ENCODE results near the gene KLK8. TPM values are rescaled to one million over a fixed set of nuclear protein-coding genes. Genes with fewer than 3 reads are reported as not detected.

The KLK8 gene
- total RNA-seq, 4 donors from 2014 or later: not detected

DNA sequence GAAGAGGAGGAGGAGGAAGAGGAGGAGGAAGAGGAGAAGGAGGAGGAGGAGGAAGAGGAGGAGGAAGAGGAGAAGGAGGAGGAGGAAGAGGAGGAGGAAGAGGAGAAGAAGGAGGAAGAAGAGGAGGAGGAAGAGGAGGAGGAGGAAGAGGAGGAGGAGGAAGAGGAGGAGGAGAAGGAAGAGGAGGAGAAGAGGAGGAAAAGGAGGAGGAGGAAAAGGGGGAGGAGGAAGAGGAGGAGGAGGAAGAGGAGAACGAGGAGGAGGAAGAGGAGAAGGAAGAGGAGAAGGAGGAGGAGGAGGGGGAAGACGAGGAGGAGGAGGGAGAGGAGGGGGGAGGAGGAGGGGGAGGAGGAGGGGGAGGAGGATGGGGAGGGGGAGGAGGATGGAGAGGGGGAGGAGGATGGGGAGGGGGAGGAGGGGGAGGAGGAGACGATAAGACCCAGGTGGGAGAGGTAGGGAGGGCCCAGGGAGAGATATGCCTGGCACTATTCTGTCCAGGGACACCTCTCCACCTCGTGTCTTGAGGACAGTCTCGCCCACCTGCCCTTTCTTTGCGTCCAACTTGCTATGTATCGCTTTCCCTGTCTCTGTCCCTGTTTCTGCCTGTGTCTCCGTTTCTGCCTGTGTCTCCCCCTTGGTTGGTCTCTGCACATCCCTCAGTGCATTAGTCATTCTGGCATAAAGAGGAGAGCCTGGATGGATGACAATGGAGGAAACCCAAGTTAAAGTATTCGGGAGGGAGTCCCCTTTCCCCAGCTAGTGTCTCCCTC lies 41.5 kb downstream of the KLK8 start:
- no peaks in the 10 kb centered on the region for H3K4me1 ChIP-seq
- WGBS: 55% methylated on average over 9 of the region's 9 CpGs
- DNase-seq (ENCODE audit: extremely low spot score): no peak
- no peak overlapping the region for H3K4me3 ChIP-seq
- H3K9me3 ChIP-seq: peaks cover 0 to 3% (median 0%) of the 10 kb centered on the region in 4 donors
- intact Hi-C loops (cut with DNase I): no loop called here
- peaks cover 0 to 63% (median 0%) of the 10 kb centered on the region in 4 donors for H3K27me3 ChIP-seq
- no peaks in the 10 kb centered on the region for H3K36me3 ChIP-seq
- TF ChIP-seq CTCF (IDR thresholded peaks at IDR 0.05) (no peak), EP300 (IDR thresholded peaks at IDR 0.05) (no peak), POLR2AphosphoS5 (IDR thresholded peaks at IDR 0.05) (no peak), POLR2A (IDR thresholded peaks at IDR 0.05; ENCODE audit: low read depth) (no peak)
- H3K27ac ChIP-seq (replicated peaks in 1 of 4): no peak overlapping the region

- no peak for DNase-seq (ENCODE audit: extremely low spot score)
- Histone ChIP-seq H3K4me1 (no peaks in the 10 kb centered on the region), H3K27me3 (peaks cover 0 to 60% (median 0%) of the 10 kb centered on the region in 4 donors), H3K9me3 (no peaks in the 10 kb centered on the region), H3K4me3 (no peak overlapping the region), H3K36me3 (no peaks in the 10 kb centered on the region), H3K27ac (replicated peaks in 1 of 4) (no peak overlapping the region)
- TF ChIP-seq POLR2AphosphoS5 (IDR thresholded peaks at IDR 0.05) (no peak), CTCF (IDR thresholded peaks at IDR 0.05) (no peak)
- WGBS: 84% methylated on average over 8 of the region's 8 CpGs
- intact Hi-C loops (cut with DNase I): no loop called here
Observed at GRCh38 chr19:50957587-50957986, 43.8 kb downstream of the KLK8 start.

- Histone ChIP-seq H3K4me3 (no peak within 1 kb of the TSS), H3K36me3 (no peaks in the 10 kb centered on the region), H3K4me1 (no peaks in the 10 kb centered on the region), H3K27ac (replicated peaks in 1 of 4) (no peak within 1 kb of the TSS), H3K9me3 (no peaks in the 10 kb centered on the region), H3K27me3 (peaks cover 0 to 72% (median 0%) of the 10 kb centered on the region in 4 donors)
- no peak for DNase-seq (ENCODE audit: extremely low spot score)
- intact Hi-C loops (cut with DNase I): no loop called here
- TF ChIP-seq CTCF (IDR thresholded peaks at IDR 0.05) (no peak), POLR2AphosphoS5 (IDR thresholded peaks at IDR 0.05) (no peak), EP300 (IDR thresholded peaks at IDR 0.05) (no peak), POLR2A (IDR thresholded peaks at IDR 0.05; ENCODE audit: low read depth) (no peak)
- WGBS: 22% methylated on average over 7 of the region's 7 CpGs
Observed at GRCh38 chr19:50952910-50953309, 48.5 kb downstream of the KLK8 start, which contains the start of gene KLK5. KLK5 (minus strand) TSS chr19:50953038; CDS start chr19:50952657, 381 bp downstream.

DNA sequence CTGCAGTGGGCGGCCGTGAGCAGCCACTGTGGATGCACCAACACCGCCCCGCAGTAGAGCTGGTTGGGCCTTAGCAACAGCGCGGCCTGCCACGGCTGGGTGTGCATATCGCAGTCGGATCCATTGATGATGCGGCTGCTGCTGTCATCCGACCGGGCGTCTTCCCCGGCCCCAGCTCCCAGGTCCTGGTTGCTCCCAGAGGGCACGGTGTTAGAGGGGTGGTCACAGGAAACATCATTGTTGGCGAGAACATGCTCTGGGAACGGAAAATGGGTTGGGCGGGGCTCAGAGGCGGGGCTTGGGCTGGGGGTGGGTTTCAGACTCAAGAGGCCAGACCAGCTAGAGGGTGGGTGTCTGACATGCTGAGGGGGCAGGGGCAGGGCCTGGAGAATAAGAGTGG lies 51.5 kb downstream of the KLK8 start:
- TF ChIP-seq EP300 (IDR thresholded peaks at IDR 0.05): no peak
- TF ChIP-seq CTCF (IDR thresholded peaks at IDR 0.05): no peak
- TF ChIP-seq POLR2AphosphoS5 (IDR thresholded peaks at IDR 0.05): no peak
- no peak for TF ChIP-seq POLR2A (IDR thresholded peaks at IDR 0.05; ENCODE audit: low read depth)
- no peaks in the 10 kb centered on the region for H3K9me3 ChIP-seq
- H3K36me3 ChIP-seq: no peaks in the 10 kb centered on the region
- 48% methylated on average over 19 of the region's 19 CpGs for WGBS
- H3K27me3 ChIP-seq: peaks cover 0 to 66% (median 0%) of the 10 kb centered on the region in 4 donors
- no peak overlapping the region for H3K4me3 ChIP-seq
- DNase-seq (ENCODE audit: extremely low spot score): no peak
- H3K27ac ChIP-seq (replicated peaks in 1 of 4): no peak overlapping the region
- H3K4me1 ChIP-seq: no peaks in the 10 kb centered on the region
- intact Hi-C loops (cut with DNase I): no loop called here

Measured in esophagus muscularis mucosa (tissue), 4 donors.